PFSK-1 (cell line): ENCODE results near the gene CHTF18.

Experiments
- FOXP2 ChIP-seq: optimal IDR thresholded peaks from 2 replicates; pipeline ENCODE3; 2011; ENCODE audit warnings: borderline replicate concordance, control low read depth, inconsistent platforms; ENCODE audit not compliant: insufficient read depth; ENCODE audit errors: extremely low read length, extremely low read depth
- POLR2AphosphoS5 ChIP-seq: IDR thresholded peaks from 2 replicates; pipeline ENCODE4 v1.6.1; 2012; ENCODE audit warnings: low read depth, mild to moderate bottlenecking, control low read depth, low read length, moderate library complexity
- REST ChIP-seq, 2 experiments: IDR thresholded peaks; 2 replicates each; pipeline versions ENCODE4 v1.6.1 to v1.8.0; 2011 to 2012; ENCODE audit warnings: low read depth in 2 of 2, low read length in 2 of 2, control low read depth in 1 of 2, inconsistent platforms in 1 of 2, mild to moderate bottlenecking in 1 of 2, moderate library complexity in 1 of 2; ENCODE audit not compliant: insufficient read depth in 1 of 2
- SIN3A ChIP-seq: IDR thresholded peaks from 2 replicates; pipeline ENCODE4 v1.6.1; 2012; ENCODE audit warnings: mild to moderate bottlenecking, low read length, moderate library complexity, borderline replicate concordance; ENCODE audit not compliant: insufficient read depth
- TAF1 ChIP-seq: IDR thresholded peaks from 2 replicates; pipeline ENCODE4 v1.6.1; 2012; ENCODE audit warnings: low read length, control low read depth, borderline replicate concordance; ENCODE audit not compliant: insufficient read depth

Gene CHTF18

DNA sequence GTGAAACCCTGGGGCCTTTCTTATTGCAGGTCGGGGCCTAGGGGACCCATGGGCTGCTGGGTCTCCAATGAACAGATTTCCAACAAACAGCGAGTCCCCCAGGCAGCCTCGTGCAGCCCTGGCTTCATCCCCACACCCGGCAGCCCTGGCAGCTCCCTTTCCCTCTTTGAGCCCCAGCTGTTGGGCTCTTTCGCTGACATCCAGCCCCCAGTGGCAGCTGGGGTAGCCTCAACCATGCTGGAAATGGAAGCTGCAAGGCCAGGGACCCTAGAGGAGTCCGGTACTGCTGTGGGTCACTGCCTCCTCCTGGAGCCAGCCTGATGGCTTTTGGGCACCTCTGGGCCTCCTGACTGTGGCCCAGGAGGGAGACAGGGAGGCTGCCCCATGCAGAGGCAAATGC lies 6.2 kb upstream of the CHTF18 start:
- no peak for TF ChIP-seq FOXP2

DNA sequence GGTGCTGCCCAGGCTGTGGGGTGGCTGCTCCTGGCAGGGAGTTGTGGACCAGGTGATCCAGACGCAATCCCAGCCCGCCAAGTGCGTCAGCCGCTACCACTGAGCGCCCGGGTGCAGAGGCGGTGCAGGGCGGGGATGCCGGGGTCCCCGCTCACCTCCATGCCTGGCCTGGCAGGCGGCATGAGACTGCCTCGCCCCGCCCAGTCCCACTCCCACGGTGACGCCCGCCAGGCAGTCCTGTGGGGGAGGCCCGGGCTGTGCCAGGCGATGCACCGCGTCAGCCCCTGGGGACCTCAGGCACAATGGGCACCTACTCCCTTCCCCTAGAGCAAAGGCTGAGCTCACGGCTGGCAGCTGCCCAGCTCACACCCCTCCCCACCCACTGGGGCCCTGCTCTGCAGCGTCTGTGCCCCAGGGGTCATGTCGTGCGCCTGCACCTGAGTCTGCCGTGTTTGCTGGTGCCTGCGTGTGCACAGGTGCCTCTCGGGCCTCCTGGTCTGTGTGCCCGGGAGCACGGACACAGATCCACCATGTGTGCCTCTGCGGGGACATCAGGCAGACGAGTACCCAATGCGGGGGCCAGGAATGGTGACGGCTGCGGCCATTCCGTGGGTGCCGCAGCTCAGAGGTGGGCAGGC lies 5.5 kb upstream of the CHTF18 start:
- TF ChIP-seq FOXP2 (no peak), REST (IDR thresholded peaks at IDR 0.05; ENCODE audit: insufficient read depth in 1 of 2, low read depth in 2 of 2, low read length in 2 of 2) (no peak), SIN3A (no peak), POLR2AphosphoS5 (no peak), TAF1 (no peak)

GRCh38 chr16:783404-784161 lies 4.8 kb upstream of the CHTF18 start:
- TF ChIP-seq REST (IDR thresholded peaks at IDR 0.05; ENCODE audit: insufficient read depth in 1 of 2, low read depth in 2 of 2, low read length in 2 of 2): no peak
- no peak for TF ChIP-seq TAF1
- no peak for TF ChIP-seq SIN3A
- TF ChIP-seq FOXP2: no peak
- no peak for TF ChIP-seq POLR2AphosphoS5

DNA sequence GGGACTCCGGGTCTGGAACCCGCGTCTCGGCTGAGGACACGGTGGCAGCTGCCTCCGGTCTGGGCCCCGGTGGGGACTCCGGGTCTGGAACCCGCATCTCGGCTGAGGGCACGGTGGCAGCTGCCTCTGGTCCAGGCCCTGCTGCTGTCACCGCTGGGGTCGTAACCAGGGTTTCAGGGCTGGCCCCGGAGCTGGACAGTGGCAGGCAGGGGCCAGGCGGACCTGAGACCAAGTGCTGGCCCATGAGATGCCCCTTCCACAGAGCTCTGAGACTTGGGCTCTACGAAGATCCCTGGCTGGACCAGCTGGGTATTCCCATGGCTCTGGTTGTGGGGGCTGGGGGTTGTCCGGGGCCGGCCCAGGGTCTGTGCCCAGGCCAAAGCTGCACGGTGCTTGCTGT lies 4.0 kb upstream of the CHTF18 start:
- TF ChIP-seq TAF1 (no peak), REST (IDR thresholded peaks at IDR 0.05; ENCODE audit: insufficient read depth in 1 of 2, low read depth in 2 of 2, low read length in 2 of 2) (no peak)

DNA sequence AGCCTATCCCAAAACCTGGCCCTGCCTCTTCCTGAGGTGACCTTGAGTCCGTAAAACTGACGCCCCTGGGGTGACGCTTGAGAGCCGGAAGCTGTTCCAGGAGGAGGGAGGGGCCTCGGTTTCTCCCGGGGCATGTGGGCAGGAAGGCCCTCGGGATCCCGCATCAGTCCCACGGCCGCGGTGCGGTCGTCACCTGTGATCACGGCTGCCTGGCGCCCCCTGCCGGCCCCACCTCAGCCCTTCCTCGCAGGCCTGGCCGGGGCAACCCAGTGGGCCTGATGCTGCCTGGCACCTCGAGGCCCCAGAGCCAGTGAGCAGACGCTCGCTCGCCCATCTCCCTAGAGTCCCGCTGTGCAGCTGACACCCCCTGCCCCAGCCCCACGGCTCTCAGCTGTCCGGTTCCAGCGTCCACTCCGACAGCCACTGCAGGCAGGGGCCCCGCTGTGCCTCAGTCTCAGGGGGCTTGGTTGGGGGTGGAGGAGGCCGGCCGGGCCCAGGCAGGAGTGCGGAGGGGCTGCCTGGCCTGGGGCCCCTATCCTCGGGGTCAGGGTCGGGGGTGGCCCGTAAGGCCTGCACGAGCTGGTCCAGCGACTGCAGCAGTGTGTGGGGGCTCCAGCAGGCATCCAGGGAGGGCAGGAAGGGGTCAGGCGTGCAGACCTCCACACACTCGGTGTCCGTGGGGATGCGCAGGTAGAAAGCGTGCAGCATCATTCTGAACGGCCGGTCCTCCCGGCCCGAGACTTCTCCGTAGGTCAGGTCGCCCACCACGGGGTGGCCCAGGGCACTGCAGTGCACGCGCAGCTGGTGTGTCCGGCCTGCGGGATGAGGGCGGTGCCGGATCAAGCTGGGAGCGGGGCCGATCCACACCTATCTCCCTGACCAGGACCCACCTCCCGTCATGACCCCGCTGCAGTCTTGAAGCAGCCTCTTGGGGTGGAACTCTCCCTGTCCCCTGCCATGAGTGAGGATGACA lies 2.6 kb upstream of the CHTF18 start:
- TF ChIP-seq POLR2AphosphoS5 (no peak), SIN3A (no peak), FOXP2 (no peak), TAF1 (no peak), REST (IDR thresholded peaks at IDR 0.05; ENCODE audit: insufficient read depth in 1 of 2, low read depth in 2 of 2, low read length in 2 of 2) (no peak)
